COR-L47 (cell line): ENCODE results near the gene AUH.

Experiments used
- DNase-seq: peaks from one replicate; lab custom pipeline; 2025; lab: John Stamatoyannopoulos, UW

The AUH gene

GRCh38 chr9:91188719-91189590 is 172.8 kb downstream of the AUH start:
- DNase-seq, result no peak

- DNase-seq, result no peak
Measured at GRCh38 chr9:91187965-91188344, 173.8 kb downstream of the AUH start.

GRCh38 chr9:91187311-91187964 is 174.3 kb downstream of the AUH start:
- DNase-seq, result no peak

- no peak for DNase-seq
Measured at GRCh38 chr9:91186632-91187108, 175.0 kb downstream of the AUH start.

- no peak for DNase-seq
Measured at GRCh38 chr9:91185193-91185886, 176.4 kb downstream of the AUH start.

- no peak for DNase-seq
Measured at GRCh38 chr9:91182429-91183225, 179.1 kb downstream of the AUH start.

- DNase-seq, result no peak
Measured at GRCh38 chr9:91181541-91181940, 180.2 kb downstream of the AUH start.

- DNase-seq, result no peak
Measured at GRCh38 chr9:91180930-91181268, 180.8 kb downstream of the AUH start.

GRCh38 chr9:91180240-91180929 is 181.3 kb downstream of the AUH start:
- DNase-seq, result no peak

- no peak for DNase-seq
Measured at GRCh38 chr9:91179237-91180138, 182.2 kb downstream of the AUH start.

GRCh38 chr9:91178281-91179236 is 183.2 kb downstream of the AUH start:
- no peak for DNase-seq

GRCh38 chr9:91177661-91178280 is 183.9 kb downstream of the AUH start:
- no peak for DNase-seq

GRCh38 chr9:91177081-91177480 is 184.6 kb downstream of the AUH start:
- DNase-seq, result no peak

GRCh38 chr9:91176426-91176825 is 185.3 kb downstream of the AUH start:
- no peak for DNase-seq

- no peak for DNase-seq
Measured at GRCh38 chr9:91174772-91175171, 186.9 kb downstream of the AUH start.

- DNase-seq, result no peak
Measured at GRCh38 chr9:91172329-91172728, 189.4 kb downstream of the AUH start.

- no peak for DNase-seq
Measured at GRCh38 chr9:91170951-91171350, 190.8 kb downstream of the AUH start.

- no peak for DNase-seq
Measured at GRCh38 chr9:91166796-91167366, 194.8 kb downstream of the AUH start.
